ENCODE results near the gene PTH1R.

PTH1R gene

GRCh38 chr3:46917257-46917656 is 39.7 kb downstream of the PTH1R start:
- no peak for DNase-seq

DNA sequence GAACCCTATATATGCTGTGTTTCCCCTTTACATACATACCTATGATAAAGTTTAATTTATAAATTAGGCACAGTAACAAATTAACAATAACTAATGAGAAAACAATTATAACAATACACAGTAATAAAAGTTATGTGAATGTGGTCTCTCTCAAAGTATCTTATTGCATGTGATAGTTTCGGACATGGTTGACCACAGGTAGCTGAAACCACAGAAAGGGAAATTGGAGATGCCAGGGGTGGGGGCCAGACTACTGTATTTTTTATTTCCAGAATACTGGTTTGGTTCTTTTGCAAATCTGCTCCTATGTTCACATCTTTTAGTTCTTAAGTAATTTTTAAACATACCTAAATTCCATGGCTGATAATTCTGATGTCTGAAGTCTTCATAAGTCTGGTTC is 40.7 kb downstream of the PTH1R start:
- no peak for DNase-seq

DNA sequence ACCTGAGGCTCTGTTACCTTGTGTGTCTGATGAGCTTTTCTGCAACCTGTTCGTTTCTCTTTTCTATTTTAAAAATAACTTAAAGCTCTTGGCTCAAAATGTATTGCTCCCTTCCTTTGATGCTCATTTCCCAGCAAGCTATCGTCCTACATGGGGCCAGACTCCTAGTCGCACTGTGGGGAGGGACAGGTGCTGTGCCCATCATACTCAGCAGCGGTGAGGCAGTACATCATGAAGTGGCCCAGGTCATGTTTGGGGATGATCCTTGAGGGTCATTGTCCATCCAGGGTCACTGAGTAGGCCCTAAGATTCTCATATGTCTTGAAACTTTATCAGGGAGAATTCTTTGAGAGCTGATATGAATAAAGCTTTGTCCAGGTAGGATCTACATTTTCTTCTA is 41.1 kb downstream of the PTH1R start:
- no peak for DNase-seq

- no peak for DNase-seq
Measured at GRCh38 chr3:46921041-46921440, 43.5 kb downstream of the PTH1R start.

- no peak for DNase-seq
Measured at GRCh38 chr3:46921871-46922271, 44.4 kb downstream of the PTH1R start.

GRCh38 chr3:46922426-46922825 is 44.9 kb downstream of the PTH1R start:
- DNase-seq, result no peak

- no peak for DNase-seq
Measured at GRCh38 chr3:46922871-46923558, 45.5 kb downstream of the PTH1R start.

- DNase-seq, result no peak
Measured at GRCh38 chr3:46923559-46924350, 46.2 kb downstream of the PTH1R start.

GRCh38 chr3:46924921-46925584 is 47.5 kb downstream of the PTH1R start:
- DNase-seq, result no peak

DNA sequence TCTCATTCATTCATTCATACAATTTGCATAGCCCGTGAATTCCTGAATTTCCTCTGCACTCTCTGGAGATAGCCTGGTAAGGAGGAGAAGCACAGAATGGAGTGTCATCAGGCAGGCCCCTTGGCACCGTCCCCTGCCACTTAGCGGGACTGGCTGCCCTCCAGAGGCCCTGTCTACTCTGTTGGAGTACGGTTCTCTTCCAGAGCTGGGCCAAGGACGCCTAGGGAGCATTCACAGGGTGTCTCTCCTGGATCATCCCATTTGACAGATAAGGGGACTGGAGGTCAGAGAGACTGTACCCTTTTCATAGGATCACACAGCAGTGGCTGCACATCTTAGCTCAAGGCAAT is 48.0 kb downstream of the PTH1R start:
- no peak for DNase-seq

GRCh38 chr3:46926039-46926438 is 48.5 kb downstream of the PTH1R start:
- DNase-seq, result no peak

DNA sequence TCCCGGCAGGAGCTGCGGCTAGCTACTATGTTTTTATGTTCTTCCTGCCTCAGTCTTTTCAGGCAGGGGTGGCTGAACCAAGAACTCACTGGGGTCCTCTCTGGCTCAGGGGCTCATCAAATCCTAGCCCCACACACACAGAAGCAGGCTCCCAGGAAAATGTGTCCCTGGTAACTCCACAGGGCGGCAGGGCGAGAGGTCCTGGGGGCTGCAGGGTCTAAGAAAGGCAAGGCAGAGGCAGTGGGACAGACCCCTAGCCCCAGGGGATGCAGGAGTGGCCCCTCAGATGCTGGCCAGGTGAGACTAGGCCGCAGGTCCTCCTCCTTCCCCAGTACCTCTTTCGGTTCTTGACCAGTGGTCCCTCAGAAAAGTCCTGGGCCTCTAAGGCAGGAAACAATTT is 48.9 kb downstream of the PTH1R start:
- DNase-seq, result no peak

GRCh38 chr3:46926871-46927717 is 49.6 kb downstream of the PTH1R start:
- DNase-seq, result no peak

GRCh38 chr3:46927718-46928073 is 50.2 kb downstream of the PTH1R start:
- DNase-seq, result no peak

DNA sequence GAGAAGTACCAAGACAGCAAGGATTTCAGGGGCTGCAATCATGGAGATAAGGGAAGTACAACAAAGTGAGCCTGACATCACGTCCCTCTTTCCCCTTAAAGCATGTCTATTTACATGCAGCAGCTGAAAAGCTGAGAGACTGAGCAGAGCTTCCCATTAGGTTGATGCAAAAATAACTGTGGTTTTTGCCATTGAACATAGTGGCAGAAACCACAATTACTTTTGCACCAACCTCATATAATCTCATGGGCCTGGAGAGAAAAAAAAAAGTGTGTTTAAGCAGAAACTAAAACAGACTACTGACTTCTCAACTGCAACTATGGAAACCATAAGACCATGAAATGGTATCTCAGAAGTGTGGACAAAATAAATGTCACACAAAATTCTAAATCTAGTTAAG is 50.8 kb downstream of the PTH1R start:
- no peak for DNase-seq

DNA sequence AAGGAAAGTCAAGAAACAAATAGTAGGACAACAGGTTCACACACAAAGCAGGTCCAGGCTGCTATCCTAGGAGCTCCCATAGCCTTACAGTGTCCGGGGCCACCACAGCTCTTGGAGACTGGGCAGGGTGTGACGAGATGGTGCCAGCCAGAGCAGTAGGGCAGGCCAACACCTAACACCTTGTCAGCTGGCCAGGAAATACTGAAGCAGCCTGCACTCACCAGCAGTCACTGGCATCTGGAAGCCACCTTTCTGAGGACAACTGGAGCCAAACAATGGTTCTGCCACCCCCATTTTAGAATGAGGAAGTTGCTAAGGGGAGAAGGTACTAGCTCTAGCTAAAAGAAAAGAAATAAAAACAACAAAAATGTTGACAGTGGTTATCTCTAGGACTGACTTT is 51.8 kb downstream of the PTH1R start:
- DNase-seq, result no peak

- DNase-seq, result no peak
Measured at GRCh38 chr3:46930166-46930944, 52.8 kb downstream of the PTH1R start.

GRCh38 chr3:46930945-46931403 is 53.5 kb downstream of the PTH1R start:
- DNase-seq, result no peak

DNA sequence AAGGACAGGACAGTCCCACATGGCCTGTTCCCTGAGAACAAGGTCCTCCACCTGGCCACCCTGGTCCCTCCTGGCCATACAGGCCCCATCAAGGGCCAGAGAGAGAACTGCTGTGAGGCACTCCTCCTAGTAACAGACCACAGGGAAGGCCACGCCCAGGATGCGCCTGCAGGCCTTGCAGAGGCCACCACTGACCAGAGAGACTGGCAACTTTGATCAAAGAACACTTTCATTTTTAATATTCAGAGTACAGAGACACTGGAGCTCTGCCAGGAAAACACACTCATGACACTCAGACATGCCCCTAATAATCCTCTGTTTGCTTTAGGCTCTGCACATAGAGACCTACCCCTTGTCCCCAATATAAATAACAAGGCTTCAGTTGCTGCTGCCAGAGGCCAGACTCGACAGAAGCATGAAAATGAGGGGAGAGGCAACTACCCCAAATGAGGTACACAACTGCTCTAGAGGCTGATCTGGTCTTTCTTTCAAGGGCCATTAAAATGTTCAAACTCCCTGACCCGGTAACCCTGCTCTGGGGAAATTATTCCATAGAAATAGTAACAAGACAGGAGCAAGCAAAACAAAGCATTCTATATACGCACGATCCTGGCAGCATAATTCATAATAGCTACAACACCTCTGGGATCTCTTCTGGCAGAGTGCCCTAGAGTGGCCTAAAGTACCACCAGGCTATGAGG is 54.3 kb downstream of the PTH1R start:
- DNase-seq, result no peak

GRCh38 chr3:46932455-46933225 is 55.1 kb downstream of the PTH1R start:
- DNase-seq, result no peak

DNA sequence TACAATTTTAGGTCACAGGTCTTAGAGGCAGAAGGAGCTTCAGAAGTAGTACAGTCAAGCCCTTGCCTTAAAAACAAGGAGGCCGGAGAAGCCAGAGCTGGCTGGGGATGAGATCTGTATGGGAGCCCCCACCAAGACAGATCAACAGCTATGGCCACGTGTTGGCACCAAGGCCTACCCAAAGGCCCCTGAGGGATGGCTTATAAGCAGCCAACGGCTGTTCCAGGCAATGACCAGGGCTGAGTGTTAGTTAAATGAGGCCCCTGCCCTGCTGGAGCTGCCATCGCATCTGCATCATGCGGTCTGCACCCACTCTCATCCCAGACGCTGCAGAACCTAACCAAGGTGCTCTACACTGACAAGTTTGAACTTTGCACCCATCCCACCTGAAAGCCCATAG is 55.7 kb downstream of the PTH1R start:
- DNase-seq, result no peak
